GM18498 (cell line): ENCODE measurements around the gene DNM2.

Source experiments
- ATAC-seq: cut with Tn5 transposase; IDR thresholded peaks from one replicate; pipeline ENCODE4 v1.9.1; 2021; ENCODE audit warnings: mild to moderate bottlenecking, moderate library complexity; ENCODE audit not compliant: unreplicated experiment

The DNM2 gene

GRCh38 chr19:10690341-10690781, 27.5 kb upstream of the DNM2 start:
- ATAC-seq, result no peak

GRCh38 chr19:10691178-10691881, 26.5 kb upstream of the DNM2 start:
- ATAC-seq, result no peak

GRCh38 chr19:10691883-10692282, 26.0 kb upstream of the DNM2 start:
- no peak for ATAC-seq

- ATAC-seq, result no peak
Measured at GRCh38 chr19:10692673-10693264, 25.1 kb upstream of the DNM2 start.

- ATAC-seq, result no peak
Measured at GRCh38 chr19:10694706-10695307, 23.1 kb upstream of the DNM2 start.

GRCh38 chr19:10695401-10696398, 22.2 kb upstream of the DNM2 start:
- ATAC-seq, result peak; percentile 89

- ATAC-seq, result no peak
Measured at GRCh38 chr19:10699650-10700335, 18.1 kb upstream of the DNM2 start.

- ATAC-seq, result peak; percentile 18
Measured at GRCh38 chr19:10701955-10702525, 15.8 kb upstream of the DNM2 start.

- ATAC-seq, result no peak
Measured at GRCh38 chr19:10706990-10707389, 10.9 kb upstream of the DNM2 start.

GRCh38 chr19:10707440-10707839, 10.4 kb upstream of the DNM2 start:
- no peak for ATAC-seq

- ATAC-seq, result no peak
Measured at GRCh38 chr19:10708291-10708690, 9.6 kb upstream of the DNM2 start.

GRCh38 chr19:10712045-10712444, 5.8 kb upstream of the DNM2 start:
- ATAC-seq, result no peak

- ATAC-seq, result no peak
Measured at GRCh38 chr19:10712754-10713153, 5.1 kb upstream of the DNM2 start.

- no peak for ATAC-seq
Measured at GRCh38 chr19:10713317-10713716, 4.6 kb upstream of the DNM2 start.

- no peak for ATAC-seq
Measured at GRCh38 chr19:10717054-10717355, 874 bp upstream of the DNM2 start.

- ATAC-seq, result peak; percentile 22
Measured at GRCh38 chr19:10718205-10719196, 622 bp downstream of the DNM2 start.

GRCh38 chr19:10719466-10719961, 1.6 kb downstream of the DNM2 start:
- no peak for ATAC-seq

- no peak for ATAC-seq
Measured at GRCh38 chr19:10720607-10721125, 2.8 kb downstream of the DNM2 start.

- ATAC-seq, result no peak
Measured at GRCh38 chr19:10723591-10723990, 5.7 kb downstream of the DNM2 start.
